ENCODE measurements around the gene FCGR3B.
"Not testable (repeated sequence)": the region's sequence is repeated elsewhere in the genome, so short reads cannot be mapped to it uniquely, and the experiment has no call there.

- TF ChIP-seq POLR2A, CTCF (IDR thresholded peaks at IDR 0.05): not testable (repeated sequence)
Observed at GRCh38 chr1:161626445-161627146, 4.4 kb downstream of the FCGR3B start.

All from body of pancreas (tissue), 4 donors.